IPS-20b (cell line): Measurements from ENCODE around the gene CHRNG.

Experiments
- H3K27ac ChIP-seq: one replicate; pipeline ENCODE4 v1.5.1; 2013; ENCODE audit warnings: low read length
- H3K27me3 ChIP-seq: 2 replicates; pipeline ENCODE4 v1.6.1; 2013; ENCODE audit warnings: mild to moderate bottlenecking, low read length, inconsistent platforms; ENCODE audit not compliant: insufficient read depth
- H3K36me3 ChIP-seq: 2 replicates; pipeline ENCODE4 v1.6.1; 2013; ENCODE audit warnings: low read depth, mild to moderate bottlenecking, inconsistent platforms, low read length, moderate library complexity; ENCODE audit not compliant: insufficient read depth
- H3K4me1 ChIP-seq: 2 replicates; pipeline ENCODE4 v1.6.1; 2013; ENCODE audit warnings: mild to moderate bottlenecking, control low read depth, inconsistent platforms, low read length, moderate library complexity; ENCODE audit not compliant: insufficient read depth
- H3K4me3 ChIP-seq: 2 replicates; pipeline ENCODE4 v1.5.1; 2013; ENCODE audit warnings: mild to moderate bottlenecking, low read length, inconsistent platforms
- H3K9ac ChIP-seq: 2 replicates; pipeline ENCODE4 v1.6.1; 2013; ENCODE audit warnings: low read depth, mild to moderate bottlenecking, inconsistent platforms, low read length, moderate library complexity
- H3K9me3 ChIP-seq: 2 replicates; pipeline ENCODE4 v1.6.1; 2013; ENCODE audit warnings: mild to moderate bottlenecking, low read depth, low read length, inconsistent platforms; ENCODE audit not compliant: insufficient read depth

CHRNG gene

GRCh38 chr2:232541961-232542714, 2.6 kb downstream of the CHRNG start:
- H3K9ac ChIP-seq, result no peak overlapping the region
- H3K4me3 ChIP-seq, result no peak overlapping the region
- H3K9me3 ChIP-seq, result no peaks in the 10 kb centered on the region
- H3K27ac ChIP-seq, result no peak overlapping the region
- H3K36me3 ChIP-seq, result peaks cover 8% of the 10 kb centered on the region
- peaks cover 9% of the 10 kb centered on the region; the same call in 1 of the 2 replicates for H3K4me1 ChIP-seq
- H3K27me3 ChIP-seq, result no peaks in the 10 kb centered on the region; the same call in 1 of the 2 replicates

- Histone ChIP-seq H3K4me1 (peaks cover 9% of the 10 kb centered on the region; the same call in 1 of the 2 replicates), H3K36me3 (peaks cover 15% of the 10 kb centered on the region), H3K27me3 (no peaks in the 10 kb centered on the region; the same call in 1 of the 2 replicates), H3K9ac (no peak overlapping the region), H3K27ac (no peak overlapping the region), H3K4me3 (no peak overlapping the region), H3K9me3 (no peaks in the 10 kb centered on the region)
Measured at GRCh38 chr2:232542715-232543467, 3.4 kb downstream of the CHRNG start.

- no peak overlapping the region for H3K27ac ChIP-seq
- H3K27me3 ChIP-seq, result no peaks in the 10 kb centered on the region; the same call in 1 of the 2 replicates
- H3K9me3 ChIP-seq, result no peaks in the 10 kb centered on the region
- H3K4me3 ChIP-seq, result no peak overlapping the region
- peaks cover 15% of the 10 kb centered on the region for H3K36me3 ChIP-seq
- H3K4me1 ChIP-seq, result peaks cover 5% of the 10 kb centered on the region; the same call in 1 of the 2 replicates
- H3K9ac ChIP-seq, result no peak overlapping the region
Measured at GRCh38 chr2:232543491-232543890, 4.0 kb downstream of the CHRNG start.

GRCh38 chr2:232543928-232544631, 4.6 kb downstream of the CHRNG start:
- H3K4me1 ChIP-seq, result peaks cover 3% of the 10 kb centered on the region; the same call in 1 of the 2 replicates
- H3K27me3 ChIP-seq, result no peaks in the 10 kb centered on the region; the same call in 1 of the 2 replicates
- no peaks in the 10 kb centered on the region for H3K9me3 ChIP-seq
- H3K9ac ChIP-seq, result no peak overlapping the region
- no peak overlapping the region for H3K27ac ChIP-seq
- peaks cover 15% of the 10 kb centered on the region for H3K36me3 ChIP-seq
- no peak overlapping the region for H3K4me3 ChIP-seq

- peaks cover 15% of the 10 kb centered on the region for H3K36me3 ChIP-seq
- H3K9ac ChIP-seq, result no peak overlapping the region
- no peak overlapping the region for H3K4me3 ChIP-seq
- H3K9me3 ChIP-seq, result no peaks in the 10 kb centered on the region
- H3K27ac ChIP-seq, result no peak overlapping the region
- H3K4me1 ChIP-seq, result no peaks in the 10 kb centered on the region; the same call in 1 of the 2 replicates
- no peaks in the 10 kb centered on the region; the same call in 1 of the 2 replicates for H3K27me3 ChIP-seq
Measured at GRCh38 chr2:232544674-232545073, 5.2 kb downstream of the CHRNG start.

GRCh38 chr2:232545511-232546375, 6.3 kb downstream of the CHRNG start:
- H3K27me3 ChIP-seq, result no peaks in the 10 kb centered on the region
- no peak overlapping the region for H3K27ac ChIP-seq
- peaks cover 15% of the 10 kb centered on the region for H3K36me3 ChIP-seq
- no peaks in the 10 kb centered on the region for H3K9me3 ChIP-seq
- no peak overlapping the region for H3K4me3 ChIP-seq
- H3K9ac ChIP-seq, result no peak overlapping the region
- no peaks in the 10 kb centered on the region for H3K4me1 ChIP-seq

- Histone ChIP-seq H3K9ac (no peak overlapping the region), H3K9me3 (no peaks in the 10 kb centered on the region), H3K4me1 (peaks cover 7% of the 10 kb centered on the region), H3K4me3 (no peak overlapping the region), H3K27me3 (no peaks in the 10 kb centered on the region), H3K27ac (no peak overlapping the region), H3K36me3 (peaks cover 19% of the 10 kb centered on the region)
Measured at GRCh38 chr2:232547991-232548390, 8.5 kb downstream of the CHRNG start.

- no peaks in the 10 kb centered on the region for H3K27me3 ChIP-seq
- peak overlapping the region; percentile 89 for H3K4me3 ChIP-seq
- peaks cover 26% of the 10 kb centered on the region for H3K36me3 ChIP-seq
- H3K9ac ChIP-seq, result peak overlapping the region; percentile 95
- peaks cover 7% of the 10 kb centered on the region for H3K4me1 ChIP-seq
- peak overlapping the region; percentile 84 for H3K27ac ChIP-seq
- H3K9me3 ChIP-seq, result no peaks in the 10 kb centered on the region
Measured at GRCh38 chr2:232549655-232550353, 10.3 kb downstream of the CHRNG start.

GRCh38 chr2:232550354-232551249, 11.1 kb downstream of the CHRNG start, which contains the start of the genes EIF4E2 and TIGD1:
TSS of gene EIF4E2 (plus strand) at chr2:232550689. CDS start at chr2:232550725, 36 bp downstream.
TSS of gene TIGD1 (minus strand) at chr2:232550557. CDS start at chr2:232549882, 675 bp downstream.
- H3K36me3 ChIP-seq, result peaks cover 31% of the 10 kb centered on the region
- H3K9me3 ChIP-seq, result no peaks in the 10 kb centered on the region
- peak within 1 kb of the TSS; percentile 95 for H3K9ac ChIP-seq
- H3K27me3 ChIP-seq, result no peaks in the 10 kb centered on the region
- H3K4me1 ChIP-seq, result peaks cover 7% of the 10 kb centered on the region
- peak within 1 kb of the TSS; percentile 89 for H3K4me3 ChIP-seq
- peak within 1 kb of the TSS; percentile 84 for H3K27ac ChIP-seq

GRCh38 chr2:232551250-232551638, 11.8 kb downstream of the CHRNG start:
- Histone ChIP-seq H3K36me3 (peaks cover 36% of the 10 kb centered on the region), H3K4me3 (peak overlapping the region; percentile 89), H3K9me3 (no peaks in the 10 kb centered on the region), H3K4me1 (peaks cover 7% of the 10 kb centered on the region), H3K27me3 (no peaks in the 10 kb centered on the region), H3K27ac (peak overlapping the region; percentile 4), H3K9ac (peak overlapping the region; percentile 95)
